Stimulated activated CD8-positive, alpha-beta memory T cell treated with anti-CD3 and anti-CD28 coated beads, Interleukin-7, amount 100 ng/mL, for 48 hours (primary cell): ENCODE data around the gene OTUB1.
"Not testable (repeated sequence)": the region's sequence is repeated elsewhere in the genome, so short reads cannot be mapped to it uniquely, and the experiment has no call there.

Experiments
- DNase-seq, 2 donors: peaks; one replicate each; pipeline ENCODE4 v3.0.0-alpha.2; 2020; ENCODE audit warnings: low read depth in 1 of 2; ENCODE audit errors: extremely low read depth in 1 of 2

The OTUB1 gene

GRCh38 chr11:63986156-63986931 is at the start of gene OTUB1:
OTUB1 (plus strand) TSS chr11:63986438; CDS start chr11:63986457, 19 bp downstream.
- peak; percentile 76 to 85 for DNase-seq

- DNase-seq = no peak
Observed at GRCh38 chr11:63937713-63938478, 48.3 kb upstream of the OTUB1 start.

- peak; percentile 93 to 94 for DNase-seq
Observed at GRCh38 chr11:63938479-63939396, 47.5 kb upstream of the OTUB1 start, which contains the start of gene NAA40. NAA40 (plus strand) TSS chr11:63939002; CDS start chr11:63939097, 95 bp downstream.

GRCh38 chr11:63939397-63939891 is 46.8 kb upstream of the OTUB1 start:
- DNase-seq = no peak

GRCh38 chr11:63940786-63941185 is 45.5 kb upstream of the OTUB1 start:
- no peak for DNase-seq

- no peak for DNase-seq
Observed at GRCh38 chr11:63941901-63942300, 44.3 kb upstream of the OTUB1 start.

- no peak for DNase-seq
Observed at GRCh38 chr11:63942803-63943202, 43.4 kb upstream of the OTUB1 start.

GRCh38 chr11:63944987-63945386 is 41.3 kb upstream of the OTUB1 start:
- DNase-seq = no peak

- DNase-seq = peak in 1 of 2 donors; percentile 15
Observed at GRCh38 chr11:63945477-63946163, 40.6 kb upstream of the OTUB1 start.

- DNase-seq = no peak
Observed at GRCh38 chr11:63951779-63952536, 34.3 kb upstream of the OTUB1 start.

- no peak for DNase-seq
Observed at GRCh38 chr11:63952570-63952969, 33.7 kb upstream of the OTUB1 start.

- DNase-seq = no peak
Observed at GRCh38 chr11:63958008-63958407, 28.2 kb upstream of the OTUB1 start.

- DNase-seq = no peak
Observed at GRCh38 chr11:63961608-63962412, 24.4 kb upstream of the OTUB1 start.

GRCh38 chr11:63963895-63964294 is 22.3 kb upstream of the OTUB1 start:
- not testable (repeated sequence) for DNase-seq

GRCh38 chr11:63966444-63966843 is 19.8 kb upstream of the OTUB1 start:
- DNase-seq = no peak

- no peak for DNase-seq
Observed at GRCh38 chr11:63969461-63969860, 16.8 kb upstream of the OTUB1 start.

- no peak for DNase-seq
Observed at GRCh38 chr11:63970902-63971301, 15.3 kb upstream of the OTUB1 start.

- not testable (repeated sequence) for DNase-seq
Observed at GRCh38 chr11:63973912-63974258, 12.4 kb upstream of the OTUB1 start.
